MG63 (cell line): ENCODE results near the gene TRIM38. TPM values are rescaled to one million over a fixed set of nuclear protein-coding genes. Genes with fewer than 3 reads are reported as not detected.
"Not testable (repeated sequence)": the region's sequence is repeated elsewhere in the genome, so short reads cannot be mapped to it uniquely, and the experiment has no call there.

ENCODE experiments used
- DNase-seq: peaks from one replicate; pipeline ENCODE4 v3.0.0-alpha.2; 2020
- H3K27me3 ChIP-seq: fragments of 250-450 bp; sonication (Bioruptor Pico); 2 replicates; pipeline ENCODE4 v1.5.1; 2020; ENCODE audit warnings: mild to moderate bottlenecking, moderate library complexity
- H3K36me3 ChIP-seq: fragments of 250-450 bp; sonication (Bioruptor Pico); 2 replicates; pipeline ENCODE4 v1.5.1; 2020; ENCODE audit warnings: mild to moderate bottlenecking, moderate library complexity
- H3K4me3 ChIP-seq: fragments of 250-450 bp; sonication (Bioruptor Pico); 2 replicates; pipeline ENCODE4 v1.5.1; 2020; ENCODE audit warnings: mild to moderate bottlenecking, moderate library complexity
- H3K9me3 ChIP-seq: fragments of 250-450 bp; sonication (Bioruptor Pico); 2 replicates; pipeline ENCODE4 v1.5.1; 2020; ENCODE audit warnings: mild to moderate bottlenecking, moderate library complexity
- total RNA-seq: library from RNA; depleted of rRNA; stranded (reverse); fragments of >200 nt; shearing (Covaris generic); gene quantifications from 2 replicates; pipeline ENCODE4 v1.2.3, GENCODE V29; 2014; ENCODE audit warnings: low replicate concordance

The TRIM38 gene
- total RNA-seq, 1 experiment from 2014 or later: 1.8 TPM

GRCh38 chr6:25984265-25984664 lies 21.7 kb downstream of the TRIM38 start:
- Histone ChIP-seq H3K9me3 (no peaks in the 10 kb centered on the region), H3K27me3 (no peaks in the 10 kb centered on the region), H3K36me3 (no peaks in the 10 kb centered on the region), H3K4me3 (no peak overlapping the region)
- no peak for DNase-seq

- no peak for DNase-seq
- no peaks in the 10 kb centered on the region for H3K27me3 ChIP-seq
- no peaks in the 10 kb centered on the region for H3K9me3 ChIP-seq
- no peak overlapping the region for H3K4me3 ChIP-seq
- no peaks in the 10 kb centered on the region for H3K36me3 ChIP-seq
Observed at GRCh38 chr6:25987845-25988244, 25.2 kb downstream of the TRIM38 start.

- Histone ChIP-seq H3K4me3 (no peak overlapping the region), H3K27me3 (no peaks in the 10 kb centered on the region), H3K36me3 (no peaks in the 10 kb centered on the region), H3K9me3 (no peaks in the 10 kb centered on the region)
- DNase-seq: no peak
Observed at GRCh38 chr6:25990172-25990873, 27.7 kb downstream of the TRIM38 start.

GRCh38 chr6:25991785-25992412 lies 29.3 kb downstream of the TRIM38 start:
- Histone ChIP-seq H3K27me3 (no peaks in the 10 kb centered on the region), H3K4me3 (peak overlapping the region; percentile 68), H3K9me3 (no peaks in the 10 kb centered on the region), H3K36me3 (no peaks in the 10 kb centered on the region)
- peak; percentile 34 for DNase-seq

- peak overlapping the region; percentile 68 for H3K4me3 ChIP-seq
- DNase-seq: peak; percentile 88
- no peaks in the 10 kb centered on the region for H3K9me3 ChIP-seq
Observed at GRCh38 chr6:25992413-25993340, 30.1 kb downstream of the TRIM38 start.

GRCh38 chr6:25993341-25993684 lies 30.7 kb downstream of the TRIM38 start:
- H3K27me3 ChIP-seq, H3K36me3 ChIP-seq, H3K9me3 ChIP-seq: not testable (repeated sequence)
- peak overlapping the region; percentile 68 for H3K4me3 ChIP-seq
- DNase-seq: peak; percentile 8

More at GRCh38 chr6:25992413-25993340, 30.1 kb downstream of the TRIM38 start:
- Histone ChIP-seq H3K27me3 (no peaks in the 10 kb centered on the region), H3K36me3 (no peaks in the 10 kb centered on the region)

- no peaks in the 10 kb centered on the region for H3K9me3 ChIP-seq
- H3K27me3 ChIP-seq: no peaks in the 10 kb centered on the region
- no peak overlapping the region for H3K4me3 ChIP-seq
- H3K36me3 ChIP-seq: no peaks in the 10 kb centered on the region
- no peak for DNase-seq
Observed at GRCh38 chr6:25995507-25995906, 32.9 kb downstream of the TRIM38 start.

GRCh38 chr6:25997921-25998320 lies 35.3 kb downstream of the TRIM38 start:
- no peak for DNase-seq
- no peak overlapping the region for H3K4me3 ChIP-seq
- no peaks in the 10 kb centered on the region for H3K9me3 ChIP-seq
- no peaks in the 10 kb centered on the region for H3K27me3 ChIP-seq
- H3K36me3 ChIP-seq: no peaks in the 10 kb centered on the region

- Histone ChIP-seq H3K4me3 (no peak overlapping the region), H3K9me3 (no peaks in the 10 kb centered on the region), H3K27me3 (no peaks in the 10 kb centered on the region), H3K36me3 (no peaks in the 10 kb centered on the region)
- no peak for DNase-seq
Observed at GRCh38 chr6:25998379-25998778, 35.8 kb downstream of the TRIM38 start.

GRCh38 chr6:25999225-25999624 lies 36.6 kb downstream of the TRIM38 start:
- not testable (repeated sequence) for DNase-seq, H3K27me3 ChIP-seq, H3K4me3 ChIP-seq, H3K9me3 ChIP-seq, H3K36me3 ChIP-seq

GRCh38 chr6:26000366-26001144 lies 38.0 kb downstream of the TRIM38 start:
- H3K27me3 ChIP-seq: no peaks in the 10 kb centered on the region
- H3K9me3 ChIP-seq: no peaks in the 10 kb centered on the region
- H3K36me3 ChIP-seq: no peaks in the 10 kb centered on the region
- DNase-seq: no peak
- H3K4me3 ChIP-seq: no peak overlapping the region

GRCh38 chr6:26003102-26003694 lies 40.6 kb downstream of the TRIM38 start:
- no peak overlapping the region for H3K4me3 ChIP-seq
- H3K36me3 ChIP-seq: no peaks in the 10 kb centered on the region
- no peaks in the 10 kb centered on the region for H3K9me3 ChIP-seq
- peak; percentile 19 for DNase-seq
- H3K27me3 ChIP-seq: no peaks in the 10 kb centered on the region

GRCh38 chr6:26006086-26006939 lies 43.7 kb downstream of the TRIM38 start:
- H3K36me3 ChIP-seq: no peaks in the 10 kb centered on the region
- H3K27me3 ChIP-seq: no peaks in the 10 kb centered on the region
- no peak overlapping the region for H3K4me3 ChIP-seq
- DNase-seq: no peak
- H3K9me3 ChIP-seq: no peaks in the 10 kb centered on the region

GRCh38 chr6:26006940-26007305 lies 44.3 kb downstream of the TRIM38 start:
- DNase-seq, H3K36me3 ChIP-seq, H3K9me3 ChIP-seq, H3K4me3 ChIP-seq, H3K27me3 ChIP-seq: not testable (repeated sequence)

GRCh38 chr6:26008470-26008869 lies 45.9 kb downstream of the TRIM38 start:
- H3K36me3 ChIP-seq: no peaks in the 10 kb centered on the region
- no peaks in the 10 kb centered on the region for H3K9me3 ChIP-seq
- H3K27me3 ChIP-seq: no peaks in the 10 kb centered on the region
- H3K4me3 ChIP-seq: no peak overlapping the region
- no peak for DNase-seq

GRCh38 chr6:26009817-26010216 lies 47.2 kb downstream of the TRIM38 start:
- H3K4me3 ChIP-seq: no peak overlapping the region
- H3K27me3 ChIP-seq: no peaks in the 10 kb centered on the region
- H3K9me3 ChIP-seq: no peaks in the 10 kb centered on the region
- DNase-seq: no peak
- no peaks in the 10 kb centered on the region for H3K36me3 ChIP-seq
